ENCODE results near the gene GNB1L. TPM values are rescaled to one million over a fixed set of nuclear protein-coding genes. Genes with fewer than 3 reads are reported as not detected.
"Not testable (repeated sequence)": the region's sequence is repeated elsewhere in the genome, so short reads cannot be mapped to it uniquely, and the experiment has no call there.

GNB1L gene
- total and polyA plus RNA-seq, 4 donors = 4.5 to 9.3 (median 6.7) TPM

- Histone ChIP-seq H3K9ac (ENCODE audit: insufficient read depth in 1 of 2, low read length in 2 of 2) (no peak overlapping the region), H3K4me3 (no peak overlapping the region), H3K27ac (ENCODE audit: low read depth in 1 of 2, low read length in 1 of 2) (no peak overlapping the region), H3K4me1 (ENCODE audit: control insufficient read depth in 5 of 5, insufficient read depth in 5 of 5, low read length in 5 of 5) (no peaks in the 10 kb centered on the region), H3K27me3 (ENCODE audit: control insufficient read depth in 3 of 3, insufficient read depth in 3 of 3, low read length in 2 of 3) (no peaks in the 10 kb centered on the region), H3K36me3 (ENCODE audit: control insufficient read depth in 4 of 4, insufficient read depth in 4 of 4, low read length in 4 of 4) (peaks cover 0 to 4% (median 0%) of the 10 kb centered on the region in 4 donors), H3K9me3 (ENCODE audit: control insufficient read depth in 4 of 4, insufficient read depth in 3 of 4, low read length in 3 of 4) (peaks cover 0 to 6% (median 2%) of the 10 kb centered on the region in 4 donors)
- ATAC-seq (ENCODE audit: insufficient read depth, low FRiP score) (no peak), DNase-seq (no peak)
- 90 to 92% methylated on average over 6 of the region's 6 CpGs for WGBS, 2 donors
- no peak for TF ChIP-seq CTCF (IDR thresholded peaks at IDR 0.05; ENCODE audit: control extremely low read depth, extremely low read depth)
Observed at GRCh38 chr22:19795617-19796008, 59.1 kb downstream of the GNB1L start.

GRCh38 chr22:19793661-19794310 is 60.9 kb downstream of the GNB1L start:
- ATAC-seq (ENCODE audit: insufficient read depth, low FRiP score) = no peak
- Histone ChIP-seq H3K4me1 (ENCODE audit: control insufficient read depth in 5 of 5, insufficient read depth in 5 of 5, low read length in 5 of 5) (no peaks in the 10 kb centered on the region), H3K27ac (ENCODE audit: low read depth in 1 of 2, low read length in 1 of 2) (no peak overlapping the region), H3K9me3 (ENCODE audit: control insufficient read depth in 4 of 4, insufficient read depth in 3 of 4, low read length in 3 of 4) (peaks cover 0 to 6% (median 2%) of the 10 kb centered on the region in 4 donors), H3K4me3 (no peak overlapping the region), H3K36me3 (ENCODE audit: control insufficient read depth in 4 of 4, insufficient read depth in 4 of 4, low read length in 4 of 4) (no peaks in the 10 kb centered on the region), H3K9ac (ENCODE audit: insufficient read depth in 1 of 2, low read length in 2 of 2) (no peak overlapping the region), H3K27me3 (ENCODE audit: control insufficient read depth in 3 of 3, insufficient read depth in 3 of 3, low read length in 2 of 3) (no peaks in the 10 kb centered on the region)
- no peak for DNase-seq
- TF ChIP-seq CTCF (IDR thresholded peaks at IDR 0.05; ENCODE audit: control extremely low read depth, extremely low read depth) = no peak
- 80 to 84% methylated on average over 2 of the region's 2 CpGs for WGBS, 2 donors

GRCh38 chr22:19793161-19793560 is 61.5 kb downstream of the GNB1L start:
- peaks cover 0 to 6% (median 2%) of the 10 kb centered on the region in 4 donors for H3K9me3 ChIP-seq (ENCODE audit: control insufficient read depth in 4 of 4, insufficient read depth in 3 of 4, low read length in 3 of 4)
- WGBS, 2 donors = 72 to 81% methylated on average over 2 of the region's 2 CpGs
- no peak for TF ChIP-seq CTCF (IDR thresholded peaks at IDR 0.05; ENCODE audit: control extremely low read depth, extremely low read depth)
- no peaks in the 10 kb centered on the region for H3K4me1 ChIP-seq (ENCODE audit: control insufficient read depth in 5 of 5, insufficient read depth in 5 of 5, low read length in 5 of 5)
- DNase-seq (no peak), ATAC-seq (ENCODE audit: insufficient read depth, low FRiP score) (no peak)
- no peaks in the 10 kb centered on the region for H3K27me3 ChIP-seq (ENCODE audit: control insufficient read depth in 3 of 3, insufficient read depth in 3 of 3, low read length in 2 of 3)
- no peak overlapping the region for H3K4me3 ChIP-seq
- H3K27ac ChIP-seq (ENCODE audit: low read depth in 1 of 2, low read length in 1 of 2) = no peak overlapping the region
- H3K9ac ChIP-seq (ENCODE audit: insufficient read depth in 1 of 2, low read length in 2 of 2) = no peak overlapping the region
- peaks cover 0 to 4% (median 0%) of the 10 kb centered on the region in 4 donors for H3K36me3 ChIP-seq (ENCODE audit: control insufficient read depth in 4 of 4, insufficient read depth in 4 of 4, low read length in 4 of 4)

- H3K4me1 ChIP-seq (ENCODE audit: control insufficient read depth in 5 of 5, insufficient read depth in 5 of 5, low read length in 5 of 5); DNase-seq; H3K36me3 ChIP-seq (ENCODE audit: control insufficient read depth in 4 of 4, insufficient read depth in 4 of 4, low read length in 4 of 4); ATAC-seq (ENCODE audit: insufficient read depth, low FRiP score); H3K27ac ChIP-seq (ENCODE audit: low read depth in 1 of 2, low read length in 1 of 2); H3K9me3 ChIP-seq (ENCODE audit: control insufficient read depth in 4 of 4, insufficient read depth in 3 of 4, low read length in 3 of 4); H3K4me3 ChIP-seq; H3K9ac ChIP-seq (ENCODE audit: insufficient read depth in 1 of 2, low read length in 2 of 2); H3K27me3 ChIP-seq (ENCODE audit: control insufficient read depth in 3 of 3, insufficient read depth in 3 of 3, low read length in 2 of 3): not testable (repeated sequence)
- WGBS, 2 donors = 95 to 97% methylated on average over 13 of the region's 13 CpGs
Observed at GRCh38 chr22:19792383-19792896, 62.2 kb downstream of the GNB1L start.
